GM12878 (cell line): ENCODE data around the gene NPR3. TPM values are rescaled to one million over a fixed set of nuclear protein-coding genes. Genes with fewer than 3 reads are reported as not detected.

Source experiments
- ATAC-seq: fragments of 200-7000 bp; cut with Tn5 transposase; 3 replicates; pipeline ENCODE4 v1.9.1; 2020; ENCODE audit warnings: mild to moderate bottlenecking, moderate library complexity
- Bru-seq: library from RNA; stranded (reverse); fragments of 400-500 nt; gene quantifications from one replicate; lab custom pipeline; 2021; lab: Mats Ljungman, UMichigan
- BruChase-seq, 2 experiments: library from RNA; stranded (reverse); fragments of 400-500 nt; gene quantifications; one replicate each; lab custom pipeline; 2021; lab: Mats Ljungman, UMichigan
- BruUV-seq: library from RNA; stranded (reverse); fragments of 400-500 nt; replicated peaks from 2 replicates; lab custom pipeline; 2021; lab: Mats Ljungman, UMichigan
- CTCF ChIA-PET: fragments of 300-600 bp; sonication (Branson Sonifier 250); formaldehyde crosslinking; extraction: SDS; loops from one replicate; lab custom pipeline; 2021; ENCODE audit warnings: inconsistent platforms; lab: Yijun Ruan, JAX
- POLR2A ChIA-PET: fragments of 350-600 bp; formaldehyde crosslinking; extraction: SDS; loops from one replicate; lab custom pipeline; 2021; ENCODE audit warnings: inconsistent platforms; lab: Charles Lee
- RAD21 ChIA-PET: fragments of 300-600 bp; sonication (Branson Sonifier 250); formaldehyde crosslinking; loops from one replicate; lab custom pipeline; 2023; ENCODE audit warnings: antibody characterized with exemption; ENCODE audit not compliant: unreplicated experiment; lab: Charles Lee
- SMC1A ChIA-PET: fragments of 300-600 bp; sonication (Branson Sonifier 250); formaldehyde crosslinking; loops from one replicate; lab custom pipeline; 2023; ENCODE audit not compliant: unreplicated experiment, uncharacterized antibody; lab: Charles Lee
- DNase-seq: peaks from one replicate; pipeline ENCODE4 v3.0.0-alpha.2; 2011; ENCODE audit warnings: low read depth, low spot score
- FAIRE-seq: peaks from 3 replicates; lab custom pipeline; 2011; peaks lifted over from hg19 to GRCh38; lab: Jason Lieb, UNC
- H2AFZ ChIP-seq: 2 replicates; pipeline ENCODE4 v1.6.0; 2011; ENCODE audit warnings: low read depth, low read length, control low read depth; ENCODE audit not compliant: control insufficient read depth
- H3K27ac ChIP-seq: 2 replicates; pipeline ENCODE4 v1.5.1; 2011; ENCODE audit warnings: control low read depth; ENCODE audit not compliant: control insufficient read depth, insufficient read depth
- H3K27me3 ChIP-seq, 2 experiments: replicated peaks in 1 of 2; 2 replicates each; pipeline versions ENCODE4 v1.6.0 to v1.6.1; 2011; ENCODE audit warnings: low read length in 1 of 2; ENCODE audit not compliant: control insufficient read depth in 2 of 2, insufficient read depth in 2 of 2
- H3K36me3 ChIP-seq, 2 experiments: 2 replicates each; pipeline ENCODE4 v1.5.1; 2011; ENCODE audit warnings: low read length in 1 of 2; ENCODE audit not compliant: control insufficient read depth in 2 of 2, insufficient read depth in 2 of 2
- H3K4me1 ChIP-seq: 2 replicates; pipeline ENCODE4 v1.6.1; 2011; ENCODE audit warnings: mild to moderate bottlenecking, low read length, moderate library complexity, mixed read lengths; ENCODE audit not compliant: control insufficient read depth, insufficient read depth
- H3K4me2 ChIP-seq: 2 replicates; pipeline ENCODE4 v1.6.0; 2011; ENCODE audit warnings: control low read depth; ENCODE audit not compliant: control insufficient read depth, insufficient read depth
- H3K4me3 ChIP-seq: fragments of 200-600 bp; sonication (generic); 2 replicates; pipeline ENCODE4 v1.5.1; 2016
- H3K79me2 ChIP-seq: 2 replicates; pipeline ENCODE4 v1.6.0; 2011; ENCODE audit warnings: low read length; ENCODE audit not compliant: control insufficient read depth, insufficient read depth
- H3K9ac ChIP-seq: 2 replicates; pipeline ENCODE4 v1.8.0; 2011; ENCODE audit warnings: low read length, control low read depth, mixed read lengths; ENCODE audit not compliant: control insufficient read depth, insufficient read depth
- H3K9me3 ChIP-seq: replicated peaks from 3 replicates; pipeline ENCODE4 v1.5.1; 2011; ENCODE audit warnings: mild to moderate bottlenecking, low read length; ENCODE audit not compliant: control insufficient read depth, insufficient read depth
- H4K20me1 ChIP-seq: 2 replicates; pipeline ENCODE4 v1.6.0; 2011; ENCODE audit not compliant: control insufficient read depth, insufficient read depth
- ATF3 ChIP-seq: IDR thresholded peaks from 2 replicates; pipeline ENCODE4 v1.6.1; 2011; ENCODE audit warnings: low read depth, mild to moderate bottlenecking, low read length, moderate library complexity, borderline replicate concordance; ENCODE audit errors: extremely low read depth
- BACH1 ChIP-seq: fragments of 450-650 bp; IDR thresholded peaks from 2 replicates; pipeline ENCODE4 v1.6.1; 2017; ENCODE audit warnings: mild to moderate bottlenecking, borderline replicate concordance
- FOS ChIP-seq: IDR thresholded peaks from 3 replicates; pipeline ENCODE4 v1.6.1; 2011; ENCODE audit warnings: borderline replicate concordance; ENCODE audit not compliant: insufficient read length; ENCODE audit errors: extremely low read depth
- IRF3 ChIP-seq: fragments of 450-650 bp; IDR thresholded peaks from 2 replicates; pipeline ENCODE4 v1.6.1; 2014; ENCODE audit warnings: mild to moderate bottlenecking
- JUND ChIP-seq: IDR thresholded peaks from 2 replicates; pipeline ENCODE4 v1.6.1; 2012; ENCODE audit warnings: low read depth, mild to moderate bottlenecking, low read length, improper control_type of control experiment, moderate library complexity
- KDM1A ChIP-seq: fragments of 200-600 bp; sonication (generic); IDR thresholded peaks from 2 replicates; pipeline ENCODE4 v1.6.1; 2016; ENCODE audit warnings: borderline replicate concordance
- MEF2B ChIP-seq: fragments of 450-650 bp; IDR thresholded peaks from 2 replicates; pipeline ENCODE4 v1.6.1; 2018; ENCODE audit warnings: mild to moderate bottlenecking, moderate library complexity; ENCODE audit not compliant: partially characterized antibody, poor library complexity, severe bottlenecking
- NFXL1 ChIP-seq: fragments of 450-650 bp; IDR thresholded peaks from 2 replicates; pipeline ENCODE4 v1.6.1; 2017; ENCODE audit warnings: antibody characterized with exemption, mild to moderate bottlenecking, borderline replicate concordance
- RBBP5 ChIP-seq: fragments of 200-600 bp; sonication (generic); conservative IDR thresholded peaks from 2 replicates; pipeline ENCODE4 v1.6.1; 2016
- SMAD5 ChIP-seq: IDR thresholded peaks from 2 replicates; pipeline ENCODE4 v1.6.1; 2016; ENCODE audit warnings: antibody characterized with exemption, low read depth
- ZBTB33 ChIP-seq: fragments of 450-650 bp; IDR thresholded peaks from 2 replicates; pipeline ENCODE4 v1.6.1; 2017; ENCODE audit warnings: mild to moderate bottlenecking
- ZBTB4 ChIP-seq: fragments of 450-650 bp; formaldehyde crosslinking; IDR thresholded peaks from 2 replicates; pipeline ENCODE4 v1.4.0; 2022; ENCODE audit warnings: mild to moderate bottlenecking, moderate library complexity
- WGBS: methylation state at CpG from one replicate; pipeline ENCODE4 v1.1.6; 2016; ENCODE audit warnings: low lambda C conversion rate; ENCODE audit not compliant: insufficient replicate concordance, insufficient coverage; ENCODE audit errors: missing lambda C conversion rate; 5-methylcytosine and 5-hydroxymethylcytosine counted together
- in situ Hi-C: fragments of 300-500 bp; cut with MboI; formaldehyde crosslinking; loops from 9 replicates; pipeline ENCODE4 v1.14.3; 2018; ENCODE audit warnings: mixed read lengths
- intact Hi-C: fragments of 100-400 bp; cut with micrococcal nuclease; formaldehyde crosslinking; loops from one replicate; pipeline ENCODE4 v1.14.2; 2022; ENCODE audit not compliant: unreplicated experiment
- long read RNA-seq, 2 experiments: library from polyadenylated mRNA; unstranded; transcript quantifications; one replicate each; pipeline ENCODE4 v2.0.0, GENCODE V29; 2019 to 2020
- polyA minus RNA-seq, 3 experiments: library from RNA; depleted of rRNA, polyadenylated mRNA; stranded (reverse); fragments of >200 nt; gene quantifications; 2 replicates each; pipeline ENCODE4 v1.2.3, GENCODE V29; 2011
- polyA plus RNA-seq, 11 experiments: library from polyadenylated mRNA; depleted of rRNA in 4 of 11; unstranded in 6 of 11; stranded (reverse) in 5 of 11; fragments of >200 nt; fragmentation: Nextera tagmentation in 4 of 11; fragmentation: Illumina TruSeq in 1 of 11; extraction: Ambion mirVana in 4 of 11; extraction: Trizol in 1 of 11; gene quantifications; 1 replicate in 1 of 11; 2 replicates in 10 of 11; pipeline versions ENCODE4 v1.2.1 to v1.2.3, GENCODE V29; 2011 to 2016; ENCODE audit warnings: inconsistent platforms in 2 of 11, missing spikeins in 2 of 11, low read depth in 1 of 11
- total RNA-seq, 4 experiments: library from RNA; depleted of rRNA in 3 of 4; stranded (reverse); fragments of >200 nt in 3 of 4; fragmentation: Illumina TruSeq in 1 of 4; extraction: Trizol in 1 of 4; gene quantifications; 2 replicates each; pipeline versions ENCODE4 v1.2.1 to v1.2.3, GENCODE V29; 2013 to 2021

The NPR3 gene
- total RNA-seq (2013; cell fraction: nucleolus; rRNA removed) = 0.61 and 1.5 TPM in 2 replicates
- total RNA-seq (2014; rRNA removed) (not detected in 2 replicates), total RNA-seq (2014; rRNA removed; fragmentation: Illumina TruSeq; extraction: Trizol) (not detected in 2 replicates), total RNA-seq (2021) (not detected in 2 replicates), polyA plus RNA-seq (2011; rRNA removed) (0.36 and 0.37 TPM in 2 replicates), polyA plus RNA-seq (2014; fragmentation: Illumina TruSeq; extraction: Trizol) (0.01 TPM in 1 of 2 replicates, not detected in the other), polyA plus RNA-seq (2014; fragmentation: Nextera tagmentation; extraction: Ambion mirVana) (not detected), polyA plus RNA-seq (2014; rRNA removed) (not detected in 2 replicates), polyA plus RNA-seq (2016; fragmentation: Nextera tagmentation; extraction: Ambion mirVana) (under 1 TPM in 1 of 2 experiments, not detected in 1; 0.14 TPM), polyA minus RNA-seq (2011; rRNA and poly(A)+ RNA removed) (0.29 and 0.62 TPM in 2 replicates), Bru-seq, nascent RNA (percentile 36 among the genes with signal in this experiment), BruChase-seq, experiment 1, labeled RNA remaining after a 6-hour chase (percentile 41 among the genes with signal in this experiment), BruChase-seq, experiment 2, labeled RNA remaining after a 2-hour chase (percentile 48 among the genes with signal in this experiment)
- polyA plus RNA-seq (2011; ENCODE audit: low read depth) = not detected
- polyA plus RNA-seq (2011; cell fraction: cytosol; rRNA removed) = 0.08 and 0.13 TPM in 2 replicates
- 0.41 and 0.69 TPM in 2 replicates for polyA plus RNA-seq (2011; cell fraction: nucleus; rRNA removed)
- 0.04 and 0.31 TPM in 2 replicates for polyA plus RNA-seq (2012)
- polyA minus RNA-seq (2011; cell fraction: cytosol; rRNA and poly(A)+ RNA removed) = 0.52 TPM in 1 of 2 replicates, not detected in the other
- 0.60 and 0.86 TPM in 2 replicates for polyA minus RNA-seq (2011; cell fraction: nucleus; rRNA and poly(A)+ RNA removed)
- long read RNA-seq, experiment 1 = 0 reads
- long read RNA-seq, experiment 2 = 0 reads

GRCh38 chr5:32710550-32711361 lies at the start of gene NPR3:
Gene NPR3, plus strand, starts transcription at chr5:32711321. Its CDS starts 456 bp downstream, at chr5:32711777.
- DNase-seq = no peak
- Histone ChIP-seq H3K4me1 (0 out of 2 replicates have a peak, but pooled peaks cover 4% of the 10 kb centered on the region), H3K4me2 (peak within 1 kb of the TSS; percentile 70), H3K27ac (no peak within 1 kb of the TSS), H3K79me2 (no peaks in the 10 kb centered on the region), H3K36me3 (no peaks in the 10 kb centered on the region), H3K4me3 (peak within 1 kb of the TSS; percentile 69), H3K9me3 (no peaks in the 10 kb centered on the region; the same call in 2 of the 3 replicates), H3K9ac (no peak within 1 kb of the TSS), H4K20me1 (no peaks in the 10 kb centered on the region), H3K27me3 (peaks cover 12 to 32% of the 10 kb centered on the region in 2 experiments), H2AFZ (peak within 1 kb of the TSS; percentile 9)
- ATAC-seq = peak; percentile 21
- BruUV-seq = no TSS peak
- ChIA-PET RAD21 (no interaction called here), POLR2A (no interaction called here), CTCF (interaction anchor here (0.7 kb wide), 1 partner anchor 179 kb away, joined by 3 read pairs; no protein-coding TSS in a partner anchor), SMC1A (no interaction called here)
- in situ Hi-C loops (loop anchor here (10.0 kb wide), 1 partner anchor 704 kb away; no protein-coding TSS in a partner anchor), intact Hi-C loops (no loop called here)
- 22% methylated on average over 35 of the region's 55 CpGs for WGBS
- no peak for FAIRE-seq
- no peak for TF ChIP-seq JUND
- TF ChIP-seq FOS = no peak
- TF ChIP-seq RBBP5 = no peak
- no peak for TF ChIP-seq ZBTB33
- no peak for TF ChIP-seq NFXL1
- TF ChIP-seq ATF3 = no peak
- no peak for TF ChIP-seq MEF2B
- TF ChIP-seq ZBTB4 (CRISPR knock-in tag) = no peak
- TF ChIP-seq KDM1A = no peak
- no peak for TF ChIP-seq SMAD5
- no peak for TF ChIP-seq IRF3
- TF ChIP-seq BACH1 = no peak
